Panc1 (cell line): ENCODE measurements around the gene ZBTB20. TPM values are rescaled to one million over a fixed set of nuclear protein-coding genes. Genes with fewer than 3 reads are reported as not detected.

Experiments
- ATAC-seq: fragments of 200-7000 bp; cut with Tn5 transposase; 2 replicates; pipeline ENCODE4 v1.9.1; 2020; ENCODE audit warnings: mild to moderate bottlenecking, moderate library complexity
- BruUV-seq: library from RNA; stranded (reverse); fragments of 400-500 nt; replicated peaks from 2 replicates; lab custom pipeline; 2021; lab: Mats Ljungman, UMichigan
- CTCF ChIA-PET: fragments of 300-600 bp; sonication (Branson Sonifier 250); formaldehyde crosslinking; loops from one replicate; lab custom pipeline; 2022; ENCODE audit warnings: antibody characterized with exemption; lab: Charles Lee
- POLR2A ChIA-PET: fragments of 300-600 bp; sonication (Branson Sonifier 250); formaldehyde crosslinking; loops from one replicate; lab custom pipeline; 2022; ENCODE audit warnings: antibody characterized with exemption; lab: Charles Lee
- DNase-seq: peaks from one replicate; pipeline ENCODE4 v3.0.0-alpha.2; 2010; ENCODE audit warnings: low read depth, low spot score
- H3K27ac ChIP-seq: 2 replicates; pipeline ENCODE4 v1.5.1; 2011; ENCODE audit warnings: mild to moderate bottlenecking, low read length, inconsistent platforms
- H3K27me3 ChIP-seq: fragments of 200-500 bp; sonication (Bioruptor generic); 2 replicates; pipeline ENCODE4 v1.6.0; 2014; ENCODE audit warnings: low read length, inconsistent platforms; ENCODE audit not compliant: control insufficient read depth, insufficient read depth
- H3K36me3 ChIP-seq: fragments of 200-500 bp; sonication (Bioruptor generic); 2 replicates; pipeline ENCODE4 v1.5.1; 2014; ENCODE audit warnings: inconsistent platforms, mild to moderate bottlenecking, low read length, moderate library complexity; ENCODE audit not compliant: control insufficient read depth, insufficient read depth
- H3K4me1 ChIP-seq: 2 replicates; pipeline ENCODE4 v1.5.1; 2011; ENCODE audit warnings: inconsistent platforms, mild to moderate bottlenecking, low read length, moderate library complexity; ENCODE audit not compliant: control insufficient read depth, insufficient read depth
- H3K4me3 ChIP-seq, 2 experiments: 2 replicates each; pipeline ENCODE4 v1.5.1; 2011 to 2012; ENCODE audit warnings: low read depth in 2 of 2, low read length in 2 of 2, mild to moderate bottlenecking in 2 of 2, inconsistent platforms in 1 of 2, moderate library complexity in 1 of 2
- H3K9me3 ChIP-seq: fragments of 200-500 bp; sonication (Bioruptor generic); 2 replicates; pipeline ENCODE4 v1.5.1; 2014; ENCODE audit warnings: low read depth, mild to moderate bottlenecking, inconsistent platforms, low read length, moderate library complexity; ENCODE audit not compliant: control insufficient read depth, insufficient read depth
- CTCF ChIP-seq: fragments of 450-650 bp; IDR thresholded peaks from 2 replicates; pipeline ENCODE4 v1.5.1; 2017; ENCODE audit warnings: mild to moderate bottlenecking
- POLR2AphosphoS5 ChIP-seq: IDR thresholded peaks from 2 replicates; pipeline ENCODE4 v1.6.1; 2012; ENCODE audit warnings: mild to moderate bottlenecking, low read depth, low read length, moderate library complexity
- REST ChIP-seq, 2 experiments: IDR thresholded peaks; 2 replicates each; pipeline ENCODE4 v1.6.1; 2011 to 2012; ENCODE audit warnings: low read depth in 2 of 2, control low read depth in 1 of 2, low read length in 1 of 2, mild to moderate bottlenecking in 1 of 2, moderate library complexity in 1 of 2; ENCODE audit not compliant: insufficient read depth in 1 of 2
- SIN3A ChIP-seq: IDR thresholded peaks from 2 replicates; pipeline ENCODE4 v1.6.1; 2012; ENCODE audit warnings: low read depth, mild to moderate bottlenecking, low read length, moderate library complexity, borderline replicate concordance; ENCODE audit not compliant: insufficient read depth
- TCF7L2 ChIP-seq: IDR thresholded peaks from 2 replicates; pipeline ENCODE4 v1.6.1; 2011; ENCODE audit warnings: mild to moderate bottlenecking, low read depth, low read length, inconsistent platforms
- in situ Hi-C: cut with HindIII; loops from 2 replicates; pipeline ENCODE4 v1.10.0; 2016; ENCODE audit warnings: low sequenced_read_pairs, low pct_unique_long_range_greater_than_20kb
- intact Hi-C: fragments of 100-400 bp; cut with micrococcal nuclease; formaldehyde crosslinking; loops from one replicate; pipeline ENCODE4 v1.10.0; 2022; ENCODE audit not compliant: unreplicated experiment
- total RNA-seq: library from RNA; stranded (reverse); gene quantifications from one replicate; pipeline ENCODE4 v1.2.1, GENCODE V29; 2021; ENCODE audit not compliant: unreplicated experiment

The ZBTB20 gene
- total RNA-seq, 1 experiment from 2014 or later = 4.1 TPM

GRCh38 chr3:114566767-114567166 is 580.3 kb downstream of the ZBTB20 start:
- ChIA-PET CTCF (no interaction called here), POLR2A (no interaction called here)
- no peaks in the 10 kb centered on the region for H3K27me3 ChIP-seq
- no peaks in the 10 kb centered on the region for H3K36me3 ChIP-seq
- intact Hi-C loops (no loop called here), in situ Hi-C loops (no loop called here)
- DNase-seq (no peak), ATAC-seq (no peak)
- no TSS peak for BruUV-seq
- no peaks in the 10 kb centered on the region for H3K4me1 ChIP-seq
- H3K27ac ChIP-seq = no peak overlapping the region
- TF ChIP-seq SIN3A (no peak), TCF7L2 (no peak), CTCF (no peak), POLR2AphosphoS5 (no peak), REST (IDR thresholded peaks at IDR 0.05; ENCODE audit: insufficient read depth in 1 of 2, low read depth in 2 of 2, low read length in 1 of 2) (no peak)
- no peaks in the 10 kb centered on the region for H3K9me3 ChIP-seq
- no peak overlapping the region for H3K4me3 ChIP-seq

GRCh38 chr3:114566162-114566755 is 580.8 kb downstream of the ZBTB20 start:
- Histone ChIP-seq H3K36me3 (no peaks in the 10 kb centered on the region), H3K27ac (no peak overlapping the region), H3K4me3 (no peak overlapping the region), H3K4me1 (no peaks in the 10 kb centered on the region), H3K27me3 (no peaks in the 10 kb centered on the region), H3K9me3 (no peaks in the 10 kb centered on the region)
- ATAC-seq (no peak), DNase-seq (no peak)
- no TSS peak for BruUV-seq
- in situ Hi-C loops = no loop called here
- intact Hi-C loops = no loop called here
- POLR2A ChIA-PET = interaction anchor here (0.6 kb wide), 1 partner anchor 1619 kb away, joined by 10 read pairs; no protein-coding TSS in a partner anchor
- CTCF ChIA-PET = no interaction called here
- TF ChIP-seq POLR2AphosphoS5 (no peak), CTCF (no peak), SIN3A (no peak), TCF7L2 (no peak), REST (IDR thresholded peaks at IDR 0.05; ENCODE audit: insufficient read depth in 1 of 2, low read depth in 2 of 2, low read length in 1 of 2) (no peak)
